RKO (cell line): ENCODE measurements around the gene MICALL2.
"Not testable (repeated sequence)": the region's sequence is repeated elsewhere in the genome, so short reads cannot be mapped to it uniquely, and the experiment has no call there.

ENCODE experiments used
- DNase-seq: peaks from one replicate; pipeline ENCODE4 v3.0.0-alpha.2; 2016; ENCODE audit warnings: low spot score

Gene MICALL2

GRCh38 chr7:1447551-1448244, 11.6 kb downstream of the MICALL2 start:
- no peak for DNase-seq

- DNase-seq = no peak
Measured at GRCh38 chr7:1447112-1447511, 12.2 kb downstream of the MICALL2 start.

DNA sequence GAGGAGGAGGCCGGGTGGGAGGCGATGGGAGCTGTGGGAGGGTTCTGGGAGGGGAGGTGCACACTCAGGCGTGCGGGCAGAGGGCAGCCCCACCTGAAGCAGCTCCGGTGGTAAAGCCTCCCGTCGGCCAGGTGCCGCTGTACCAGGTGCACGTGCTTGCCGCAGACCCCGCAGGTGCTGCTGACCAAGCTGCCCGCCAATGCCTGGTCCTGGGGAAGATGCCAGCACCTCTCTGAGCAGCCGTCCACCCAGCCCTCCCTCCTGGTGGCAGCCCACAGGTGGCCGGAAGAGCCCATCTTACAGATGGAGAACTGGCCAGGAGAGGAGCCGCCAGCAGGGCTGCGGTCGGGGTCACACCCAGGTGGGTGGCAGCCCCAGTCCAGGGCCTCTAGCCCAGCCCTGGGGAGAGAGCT, 12.6 kb downstream of the MICALL2 start:
- DNase-seq = no peak

GRCh38 chr7:1446026-1446425, 13.2 kb downstream of the MICALL2 start:
- DNase-seq = not testable (repeated sequence)

- no peak for DNase-seq
Measured at GRCh38 chr7:1445341-1445740, 13.9 kb downstream of the MICALL2 start.

DNA sequence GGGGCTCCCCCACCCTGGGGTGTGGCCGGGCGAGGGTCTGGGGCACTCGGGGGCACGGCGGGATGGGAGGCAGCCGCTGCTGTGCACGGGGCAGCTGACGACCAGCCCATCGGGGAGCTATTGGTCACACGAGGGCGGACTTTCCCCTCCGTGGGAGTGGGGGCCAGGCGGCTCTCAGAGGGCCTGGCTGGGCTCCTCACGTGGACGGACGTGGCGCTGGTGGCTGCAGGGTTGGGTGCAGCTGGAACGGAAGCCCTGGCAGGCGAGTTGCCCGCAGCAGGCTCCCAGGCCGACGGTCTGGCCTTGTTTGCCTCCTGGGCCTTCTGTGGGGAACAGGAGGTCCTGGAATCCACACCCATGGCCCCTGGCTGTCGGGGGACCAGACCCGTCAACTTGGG, 14.3 kb downstream of the MICALL2 start:
- no peak for DNase-seq

- no peak for DNase-seq
Measured at GRCh38 chr7:1444214-1444924, 14.9 kb downstream of the MICALL2 start.

DNA sequence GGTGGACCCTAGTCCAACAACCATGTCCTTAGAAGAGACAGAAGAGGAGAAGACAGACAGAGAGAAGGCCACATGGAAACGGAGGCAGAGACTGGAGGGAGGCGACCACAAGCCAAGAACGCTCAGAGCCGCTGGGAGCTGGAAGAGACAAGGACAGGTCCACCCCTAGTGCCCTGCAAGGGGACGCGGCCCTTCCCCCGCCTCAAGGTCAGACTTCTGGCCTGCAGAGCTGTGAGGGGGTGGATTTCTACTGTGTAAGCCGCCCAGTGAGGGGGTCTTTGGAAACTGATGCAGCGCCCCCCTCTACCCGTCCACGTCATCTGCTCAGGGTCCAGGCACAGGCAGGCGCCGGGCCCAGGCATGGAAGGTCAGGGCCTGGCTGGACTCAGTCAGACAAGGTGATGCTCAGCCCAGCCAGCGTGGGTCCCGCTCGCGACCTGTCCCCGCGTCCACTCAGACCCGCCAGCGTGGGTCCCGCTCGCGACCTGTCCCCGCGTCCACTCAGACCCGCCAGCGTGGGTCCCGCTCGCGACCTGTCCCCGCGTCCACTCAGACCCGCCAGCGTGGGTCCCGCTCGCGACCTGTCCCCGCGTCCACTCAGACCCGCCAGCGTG, 15.6 kb downstream of the MICALL2 start:
- not testable (repeated sequence) for DNase-seq

DNA sequence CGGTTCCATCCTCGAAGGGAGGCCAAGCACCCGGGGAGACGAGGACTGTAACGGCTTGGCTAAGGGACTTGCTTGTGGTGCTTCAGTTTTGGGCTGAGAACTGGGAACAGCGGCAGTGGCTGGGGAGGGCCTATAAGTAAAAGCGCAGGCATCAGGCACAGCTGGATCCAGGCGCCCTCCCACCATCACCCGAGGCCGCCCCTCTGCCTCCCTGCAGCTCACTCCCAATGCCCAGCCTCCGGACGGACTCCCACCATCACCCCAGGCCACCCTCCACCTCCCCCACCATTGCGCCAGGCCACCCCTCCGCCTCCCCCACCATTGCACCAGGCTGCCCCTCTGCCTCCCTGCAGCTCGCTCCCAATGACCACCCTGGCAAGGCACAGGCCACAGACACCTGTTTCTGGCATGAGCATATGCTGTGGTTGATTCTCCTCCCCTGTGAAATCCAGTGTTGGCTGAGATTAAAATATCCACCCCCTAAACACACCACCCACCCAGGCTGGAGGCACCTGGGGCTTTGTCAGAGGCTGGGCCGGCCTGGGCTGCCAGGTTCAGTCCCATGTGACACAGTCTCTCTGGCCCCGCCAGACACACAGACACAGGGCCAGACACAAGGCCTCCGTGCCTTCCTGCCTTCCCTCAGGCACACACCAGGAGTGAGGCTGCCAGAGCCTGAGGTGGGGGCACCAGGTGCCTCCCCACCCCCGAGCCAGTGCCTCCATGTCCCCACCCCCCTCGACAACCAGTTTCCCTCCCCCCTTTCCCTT, 16.7 kb downstream of the MICALL2 start:
- no peak for DNase-seq

DNA sequence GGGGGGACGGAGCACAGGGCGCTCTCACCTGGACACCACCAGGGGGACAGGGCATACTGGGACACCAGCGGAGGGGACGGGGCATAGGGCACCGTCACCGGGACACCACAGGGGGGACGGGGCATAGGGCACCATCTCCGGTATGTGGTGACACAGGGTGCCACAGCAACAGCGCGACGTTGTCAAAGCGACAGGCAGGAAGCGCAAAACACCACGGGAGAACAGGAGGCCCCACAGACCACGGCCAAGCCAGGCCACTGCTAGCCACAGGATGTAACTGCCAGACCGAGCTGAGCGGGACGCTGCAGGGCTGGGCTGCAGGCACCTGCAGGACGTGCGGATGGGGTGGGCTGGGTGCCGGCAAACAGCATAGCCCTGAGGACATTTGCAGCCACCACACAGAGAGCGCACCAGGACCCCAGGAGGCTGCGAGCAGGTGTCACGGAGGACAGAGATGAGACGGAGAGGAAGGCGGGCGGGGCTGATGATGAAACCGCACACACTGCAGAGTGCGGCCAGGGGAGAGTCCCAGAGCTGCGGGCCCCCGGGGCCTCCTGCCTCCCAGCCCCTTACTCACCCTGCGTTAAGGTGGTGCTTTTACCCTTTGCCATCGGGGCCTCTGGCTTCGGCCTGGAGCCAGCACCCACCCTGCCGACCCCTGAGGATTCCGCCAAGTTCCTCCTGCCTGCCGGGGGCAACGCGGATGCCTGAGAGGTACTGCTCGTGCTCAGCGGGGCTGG, 17.5 kb downstream of the MICALL2 start:
- no peak for DNase-seq

DNA sequence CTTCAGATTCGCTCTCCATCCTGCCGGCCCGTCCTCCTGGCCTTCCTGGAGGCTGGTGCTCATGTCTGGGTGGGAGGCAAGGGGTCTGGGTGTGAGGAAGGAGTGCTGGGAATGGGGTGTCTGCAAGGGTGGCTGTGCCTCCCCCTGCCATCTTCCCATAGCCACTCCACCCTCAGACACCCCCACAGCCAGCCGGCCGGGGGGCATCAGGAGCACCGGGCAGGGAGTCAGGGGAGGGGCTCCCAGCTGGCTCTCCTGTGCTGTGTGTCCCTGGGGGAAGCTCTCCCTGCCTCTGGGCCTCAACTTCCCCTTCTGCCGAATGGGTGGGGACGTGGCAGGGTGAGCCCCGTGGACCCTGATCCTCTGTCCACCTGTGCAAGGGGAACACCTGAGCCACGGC, 18.6 kb downstream of the MICALL2 start:
- no peak for DNase-seq

GRCh38 chr7:1439373-1440363, 19.6 kb downstream of the MICALL2 start:
- no peak for DNase-seq

- DNase-seq = no peak
Measured at GRCh38 chr7:1438821-1439220, 20.4 kb downstream of the MICALL2 start.

GRCh38 chr7:1438208-1438607, 21.1 kb downstream of the MICALL2 start:
- DNase-seq = no peak

GRCh38 chr7:1437155-1437880, 22.0 kb downstream of the MICALL2 start:
- no peak for DNase-seq

GRCh38 chr7:1436608-1437007, 22.7 kb downstream of the MICALL2 start:
- DNase-seq = no peak

- DNase-seq = no peak
Measured at GRCh38 chr7:1434891-1435670, 24.2 kb downstream of the MICALL2 start.

DNA sequence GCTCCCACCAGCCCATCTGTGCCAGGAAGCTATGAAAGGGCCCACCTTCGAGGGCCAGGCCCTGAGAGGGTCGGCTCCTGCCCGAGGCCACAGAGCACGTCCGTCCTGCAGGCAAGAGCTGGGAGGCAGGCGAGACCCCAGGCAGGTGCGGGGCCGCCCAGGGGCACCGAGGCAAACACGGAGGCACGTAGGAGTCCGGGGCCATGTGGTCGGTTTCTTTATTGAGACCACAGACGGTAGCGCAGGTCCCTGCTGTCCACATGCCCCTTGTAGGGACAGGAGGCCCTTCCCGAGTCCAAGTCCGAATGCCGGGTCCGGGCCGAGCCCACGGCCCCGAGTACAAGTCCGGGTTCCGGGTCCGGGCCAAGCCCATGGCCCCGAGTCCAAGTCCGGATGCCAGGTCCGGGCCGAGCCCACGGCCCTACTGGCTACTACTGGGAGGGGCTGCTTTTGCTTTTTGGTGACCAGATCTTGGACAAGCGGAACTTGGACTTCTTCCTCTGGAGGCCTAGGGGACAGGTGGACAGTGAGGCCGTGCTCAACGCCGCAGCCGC, 25.0 kb downstream of the MICALL2 start:
- DNase-seq = no peak
